GM12865 (cell line): ENCODE data around the gene SACM1L.

Experiments used
- DNase-seq: peaks from one replicate; pipeline ENCODE4 v3.0.0; 2010; ENCODE audit warnings: low read depth
- H3K4me3 ChIP-seq: 2 replicates; pipeline ENCODE4 v1.5.1; 2011; ENCODE audit warnings: mild to moderate bottlenecking, low read depth, low read length, control low read depth
- CTCF ChIP-seq: IDR thresholded peaks from 2 replicates; pipeline ENCODE4 v1.5.1; 2011; ENCODE audit warnings: low read length, control low read depth, low read depth, inconsistent platforms; ENCODE audit not compliant: insufficient read depth; ENCODE audit errors: missing control alignments

Gene SACM1L

DNA sequence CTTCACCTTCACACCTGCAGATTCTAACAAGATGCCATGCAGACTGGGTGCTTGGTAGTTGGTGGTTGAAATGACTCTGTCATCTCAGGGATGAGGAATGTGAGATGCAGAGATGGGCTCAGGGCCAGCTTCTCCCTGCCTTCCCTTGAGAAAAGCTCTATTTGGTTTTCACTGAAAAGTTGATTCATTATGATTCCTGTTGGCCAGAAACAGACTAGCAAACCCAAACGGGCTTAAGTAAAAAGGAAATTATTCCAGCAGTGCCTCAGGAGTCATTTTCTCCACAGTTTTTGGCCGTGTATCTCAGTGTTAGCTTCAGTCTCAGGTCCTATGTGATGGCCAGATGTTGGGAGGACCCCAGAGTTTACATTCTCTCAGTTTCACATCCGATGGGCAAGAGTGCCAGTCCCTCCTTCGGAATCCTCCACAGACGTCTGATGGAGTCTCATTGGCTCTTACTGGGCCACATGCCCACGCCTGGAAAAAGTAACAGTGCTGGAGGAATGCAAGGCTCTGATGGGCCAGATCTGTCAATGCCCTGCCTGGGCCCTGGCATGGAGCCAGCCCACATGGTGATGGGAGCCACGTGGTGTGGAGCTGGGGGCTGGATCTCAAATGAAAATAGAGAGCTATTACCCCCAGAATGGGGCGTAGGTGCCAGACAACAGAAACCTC lies 22.3 kb upstream of the SACM1L start:
- no peak for DNase-seq
- no peak for TF ChIP-seq CTCF
- H3K4me3 ChIP-seq: no peak overlapping the region

- TF ChIP-seq CTCF: no peak
- DNase-seq: no peak
- H3K4me3 ChIP-seq: no peak overlapping the region
Measured at GRCh38 chr3:45667569-45667934, 21.6 kb upstream of the SACM1L start.

GRCh38 chr3:45670436-45670835 lies 18.8 kb upstream of the SACM1L start:
- TF ChIP-seq CTCF: no peak
- H3K4me3 ChIP-seq: no peak overlapping the region
- DNase-seq: no peak

DNA sequence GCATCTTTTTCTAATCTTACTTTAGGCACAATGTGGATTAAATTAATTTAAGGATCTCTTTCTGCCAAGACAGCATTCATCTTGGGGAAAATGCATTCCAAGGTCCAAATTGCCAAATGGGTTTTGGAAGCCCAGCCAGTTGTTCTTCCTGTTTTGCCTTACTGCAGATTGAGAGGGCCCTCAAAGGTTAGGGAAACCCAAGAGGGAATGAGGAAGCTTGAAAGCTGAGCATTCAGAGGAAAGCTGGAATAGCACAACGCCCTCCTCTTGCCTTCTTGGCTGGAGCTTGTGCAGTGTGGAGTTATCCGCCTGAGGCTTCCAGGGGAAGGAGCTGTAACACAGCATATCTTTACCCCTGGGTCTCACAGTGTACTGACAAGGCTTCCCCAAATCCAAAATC lies 18.2 kb upstream of the SACM1L start:
- no peak for DNase-seq
- no peak for TF ChIP-seq CTCF
- no peak overlapping the region for H3K4me3 ChIP-seq

DNA sequence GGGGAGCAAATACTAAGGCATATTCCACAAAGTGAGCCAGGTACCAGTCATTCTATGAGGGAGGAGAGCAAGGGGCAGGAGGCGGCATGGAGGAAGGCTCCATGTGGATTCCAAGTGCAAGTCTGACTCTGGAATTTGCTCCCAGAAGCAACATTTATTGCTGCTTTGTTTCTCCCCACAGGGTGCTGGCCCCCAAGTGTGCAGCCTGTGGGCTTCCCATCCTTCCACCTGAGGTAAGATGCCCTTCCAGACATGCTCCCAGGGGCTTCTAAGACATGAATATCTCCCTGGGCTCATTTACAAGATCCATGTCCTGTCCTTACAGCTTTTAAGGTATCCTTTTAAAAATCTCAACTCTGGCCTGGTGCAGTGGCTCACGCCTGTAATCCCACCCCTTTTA lies 15.9 kb upstream of the SACM1L start:
- H3K4me3 ChIP-seq: no peak overlapping the region
- DNase-seq: no peak
- TF ChIP-seq CTCF: no peak

DNA sequence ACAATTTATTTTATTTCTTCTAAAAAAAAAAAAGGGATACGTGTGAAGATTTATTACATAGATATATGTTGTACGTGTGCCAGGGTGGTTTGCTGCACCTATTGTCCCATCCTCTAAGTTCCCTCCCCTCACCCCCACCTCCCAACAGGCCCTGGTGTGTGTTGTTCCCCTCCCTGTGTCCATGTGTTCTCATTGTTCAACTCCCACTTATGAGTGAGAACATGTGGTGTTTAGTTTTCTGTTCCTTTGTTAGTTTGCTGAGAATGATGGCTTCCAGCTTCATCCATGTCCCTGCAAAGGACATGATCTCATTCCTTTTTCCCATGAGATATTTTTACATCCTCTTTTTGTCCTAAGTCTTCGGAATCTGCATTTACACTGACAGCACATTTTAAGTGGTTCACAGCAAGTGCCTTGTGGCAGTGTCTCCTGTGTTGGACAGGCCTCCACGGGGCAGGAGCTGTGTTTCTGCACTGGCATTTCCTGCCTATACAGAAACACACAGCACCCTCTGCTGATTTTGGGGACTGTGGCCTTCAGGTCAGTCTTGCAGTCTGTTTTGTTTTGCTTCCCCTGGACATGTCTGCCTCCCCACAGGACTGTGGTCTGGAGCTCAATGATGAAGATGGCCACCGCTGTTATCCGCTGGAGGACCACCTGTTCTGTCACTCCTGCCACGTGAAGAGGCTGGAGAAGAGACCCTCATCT lies 12.7 kb upstream of the SACM1L start:
- no peak for TF ChIP-seq CTCF
- no peak for DNase-seq
- H3K4me3 ChIP-seq: no peak overlapping the region

GRCh38 chr3:45677033-45677446 lies 12.2 kb upstream of the SACM1L start:
- no peak overlapping the region for H3K4me3 ChIP-seq
- DNase-seq: no peak
- TF ChIP-seq CTCF: no peak
